ENCODE results near the gene SNAP91.

- no peak for TF ChIP-seq CTCF (IDR thresholded peaks at IDR 0.05)
- TF ChIP-seq POLR2AphosphoS5 (IDR thresholded peaks at IDR 0.05), result no peak
- TF ChIP-seq POLR2A (IDR thresholded peaks at IDR 0.05), result no peak
Observed at GRCh38 chr6:83711958-83712357, 3.1 kb upstream of the SNAP91 start.
